Purkinje cell (primary cell): ENCODE measurements around the gene C5orf52. TPM values are rescaled to one million over a fixed set of nuclear protein-coding genes. Genes with fewer than 3 reads are reported as not detected.

Experiments used
- polyA plus RNA-seq: library from polyadenylated mRNA; unstranded; fragments of >200 nt; fragmentation: Nextera tagmentation; gene quantifications from 2 replicates; pipeline ENCODE4 v1.2.1, GENCODE V29; 2014

The C5orf52 gene
- not detected in 2 replicates for polyA plus RNA-seq

DNA sequence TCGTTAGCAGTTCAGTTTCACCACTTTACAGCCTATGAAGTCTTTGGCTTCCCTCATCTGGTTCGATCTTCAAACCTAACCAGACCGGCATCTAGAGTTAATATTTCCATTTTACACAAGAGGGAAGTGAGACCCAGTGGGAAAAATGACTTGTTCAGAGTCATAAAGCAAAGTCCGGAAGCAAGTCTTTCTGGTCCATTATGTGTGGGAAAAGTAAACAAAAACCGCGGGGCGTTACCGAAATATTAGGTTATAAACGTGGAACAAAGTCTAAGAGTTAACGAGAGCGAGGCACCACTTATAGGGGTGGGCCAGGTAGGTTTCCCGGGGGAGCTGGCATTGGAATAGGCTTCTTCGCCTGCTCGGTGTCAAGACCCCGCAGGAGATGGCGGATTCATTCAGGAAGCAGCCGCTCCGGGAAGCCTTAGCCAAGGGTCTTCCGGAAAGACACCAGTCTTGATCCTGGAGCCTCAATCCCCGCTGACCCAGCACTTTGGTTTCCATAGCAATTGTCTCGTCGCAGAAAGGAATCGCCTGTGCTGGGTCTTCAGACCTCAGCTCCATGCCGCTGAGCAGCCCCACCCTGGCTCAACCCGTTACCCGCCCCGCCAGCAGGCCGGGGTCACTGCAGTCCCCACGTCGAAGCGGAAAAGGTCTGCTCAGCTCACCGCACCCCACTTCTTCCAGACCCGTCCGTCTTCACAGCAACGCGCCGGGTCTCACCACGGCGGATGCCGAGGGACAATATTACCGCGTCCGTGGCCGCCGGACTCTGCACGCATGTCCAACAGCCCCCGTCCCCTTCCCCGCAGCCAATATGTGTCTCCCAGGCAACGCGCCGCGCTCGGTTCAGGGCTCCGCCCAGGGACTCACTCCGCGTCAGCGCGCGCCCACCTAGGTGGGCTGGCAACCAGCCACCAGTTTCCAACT lies at the start of gene C5orf52:
TSS of gene C5orf52 (plus strand) at position 872 of the 930 bp plus-strand sequence. CDS start 82 bp downstream, outside the sequence.

GRCh38 chr5:157652377-157652692 lies 19.0 kb upstream of the C5orf52 start, which contains the start of gene SOX30:
Gene SOX30, minus strand, starts transcription at chr5:157652438. Its CDS starts 360 bp downstream, at chr5:157652078.

Other genes with a start within 250 kb of the C5orf52 start
- not detected in 2 replicates for gene NIPAL4, start 211.3 kb upstream of the C5orf52 start, polyA plus RNA-seq
- 2.9 and 4.6 TPM in 2 replicates for gene ADAM19, start 95.8 kb upstream of the C5orf52 start, polyA plus RNA-seq
- 0.95 TPM in 1 of 2 replicates, not detected in the other for gene SOX30, start 19.1 kb upstream of the C5orf52 start, polyA plus RNA-seq
- gene THG1L, start 59.9 kb downstream of the C5orf52 start, polyA plus RNA-seq = 6.2 and 8.4 TPM in 2 replicates
- 7.9 and 12.3 TPM in 2 replicates for gene LSM11, start 72.2 kb downstream of the C5orf52 start, polyA plus RNA-seq
- gene CLINT1, start 187.6 kb downstream of the C5orf52 start, polyA plus RNA-seq = 57.7 and 67.5 TPM in 2 replicates